Fibroblast of peridontal ligament (primary cell): ENCODE measurements around the gene HCAR2.
A peak's percentile ranks its signal among the peaks of the same experiment; 100 is the strongest.
"Not testable (repeated sequence)": the region's sequence is repeated elsewhere in the genome, so short reads cannot be mapped to it uniquely, and the experiment has no call there.

Experiments
- DNase-seq: peaks from one replicate; pipeline ENCODE4 v3.0.0-alpha.2; 2010; ENCODE audit errors: extremely low read depth

HCAR2 gene

DNA sequence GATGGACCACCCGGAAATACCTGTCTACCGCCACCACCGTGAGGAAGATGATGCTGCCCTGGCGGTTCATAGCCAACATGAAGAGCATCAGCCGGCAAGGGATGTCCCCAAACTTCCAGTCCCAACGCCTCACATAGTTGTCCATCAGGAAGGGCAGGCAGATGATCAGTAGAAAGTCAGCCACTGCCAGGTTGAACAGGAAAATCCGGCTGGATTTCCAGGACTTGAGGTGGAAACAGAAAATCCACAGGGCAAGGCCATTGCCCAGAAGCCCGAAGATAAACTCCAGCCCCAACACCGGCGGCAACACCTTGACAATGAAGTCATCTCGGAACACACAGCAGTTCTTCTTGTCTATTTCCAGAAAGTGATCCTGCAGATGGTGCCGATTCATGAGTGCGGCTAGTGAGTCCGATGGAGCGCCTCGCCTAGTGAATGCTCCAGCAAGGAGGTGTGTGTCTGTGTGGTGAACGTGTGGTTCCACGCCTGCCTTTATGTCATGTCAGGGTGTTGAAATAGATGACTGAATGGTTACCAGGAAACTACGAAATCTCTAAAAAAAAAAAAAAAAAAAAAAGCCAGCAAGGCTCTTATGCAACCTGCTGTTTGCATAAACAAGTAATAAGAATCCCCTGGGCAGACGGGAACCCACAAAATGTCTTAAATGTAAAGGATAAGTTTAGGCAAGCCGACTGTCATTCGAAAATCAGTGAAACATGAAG lies at the start of gene HCAR2:
Gene HCAR2, minus strand, starts transcription at position 468 of the 722 bp plus-strand sequence. Its CDS starts 74 bp downstream, at position 394.
- peak; percentile 15 for DNase-seq

DNA sequence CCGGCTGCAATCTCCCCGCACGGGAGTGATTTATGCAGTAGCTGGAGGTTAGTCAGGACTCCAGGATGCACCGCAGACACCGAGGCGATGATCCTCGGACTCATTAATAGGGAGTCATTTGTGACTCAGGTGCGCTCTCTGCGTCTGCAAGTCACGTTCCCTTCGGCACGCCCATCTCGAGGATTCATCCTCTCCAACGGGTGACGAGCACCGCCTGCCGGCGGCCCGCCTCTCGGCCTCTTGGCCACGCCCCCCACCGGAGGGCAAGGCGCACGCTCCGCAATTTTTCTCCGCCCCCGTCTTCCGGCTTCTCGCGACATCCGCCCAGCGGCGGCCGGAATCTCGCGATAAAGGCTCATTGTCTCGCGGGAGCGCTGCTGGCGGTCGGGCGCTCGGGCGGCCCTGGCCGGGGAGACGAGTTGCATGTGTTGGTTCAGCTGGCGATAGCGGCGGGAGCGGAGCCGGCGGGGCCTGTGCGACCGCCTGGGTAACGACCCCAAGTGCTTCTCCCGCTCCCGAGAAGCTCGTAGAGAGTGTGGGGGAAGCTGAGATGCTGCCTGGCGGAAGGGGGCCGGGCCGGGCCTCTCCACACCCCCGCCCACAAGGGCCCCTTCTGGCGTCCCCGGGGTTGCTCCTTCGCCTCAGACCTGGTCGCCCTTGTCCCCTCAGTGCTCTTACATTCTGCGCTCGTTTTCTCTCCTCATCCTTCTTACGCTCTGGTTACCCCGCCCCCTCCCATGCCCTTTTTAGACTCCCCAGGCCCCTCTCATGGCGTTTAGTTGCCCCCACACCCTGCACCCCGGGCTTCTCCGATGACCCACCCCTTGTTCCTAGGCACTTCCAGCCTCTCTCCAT lies 49.5 kb upstream of the HCAR2 start, which contains the start of gene DENR:
Gene DENR, plus strand, starts transcription at position 361 of the 855 bp plus-strand sequence. CDS start 878 bp downstream, outside the sequence.
- peak; percentile 92 for DNase-seq

DNA sequence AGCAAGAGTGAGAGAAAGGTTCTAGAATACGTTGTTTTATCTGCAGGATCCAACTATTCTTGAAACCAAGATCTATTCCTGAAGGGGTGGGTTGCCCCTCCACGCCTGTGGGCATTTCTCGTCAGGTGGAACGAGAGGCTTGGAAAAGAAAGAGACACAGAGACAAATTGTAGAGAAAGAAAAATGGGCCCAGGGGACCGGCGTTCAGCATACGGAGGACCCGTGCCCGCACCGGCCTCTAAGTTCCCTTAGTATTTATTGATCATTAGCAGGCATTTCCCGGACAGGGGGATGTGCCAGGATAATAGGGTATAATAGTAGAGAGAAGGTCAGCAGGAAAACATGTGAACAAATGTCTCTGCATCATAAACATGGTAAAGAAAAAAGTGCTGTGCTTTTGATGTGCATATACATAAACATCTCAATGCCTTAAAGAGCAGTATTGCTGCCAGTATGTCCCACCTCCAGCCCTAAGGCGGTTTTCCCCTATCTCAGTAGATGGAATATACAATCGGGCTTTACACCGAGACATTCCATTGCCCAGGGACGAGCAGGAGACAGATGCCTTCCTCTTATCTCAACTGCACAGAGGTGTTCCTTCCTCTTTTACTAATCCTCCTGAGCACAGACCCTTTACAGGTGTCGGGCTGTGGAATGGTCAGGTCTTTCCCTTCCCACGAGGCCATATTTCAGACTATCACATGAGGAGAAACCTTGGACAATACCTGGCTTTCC lies 47.8 kb upstream of the HCAR2 start:
- DNase-seq, result not testable (repeated sequence)

DNA sequence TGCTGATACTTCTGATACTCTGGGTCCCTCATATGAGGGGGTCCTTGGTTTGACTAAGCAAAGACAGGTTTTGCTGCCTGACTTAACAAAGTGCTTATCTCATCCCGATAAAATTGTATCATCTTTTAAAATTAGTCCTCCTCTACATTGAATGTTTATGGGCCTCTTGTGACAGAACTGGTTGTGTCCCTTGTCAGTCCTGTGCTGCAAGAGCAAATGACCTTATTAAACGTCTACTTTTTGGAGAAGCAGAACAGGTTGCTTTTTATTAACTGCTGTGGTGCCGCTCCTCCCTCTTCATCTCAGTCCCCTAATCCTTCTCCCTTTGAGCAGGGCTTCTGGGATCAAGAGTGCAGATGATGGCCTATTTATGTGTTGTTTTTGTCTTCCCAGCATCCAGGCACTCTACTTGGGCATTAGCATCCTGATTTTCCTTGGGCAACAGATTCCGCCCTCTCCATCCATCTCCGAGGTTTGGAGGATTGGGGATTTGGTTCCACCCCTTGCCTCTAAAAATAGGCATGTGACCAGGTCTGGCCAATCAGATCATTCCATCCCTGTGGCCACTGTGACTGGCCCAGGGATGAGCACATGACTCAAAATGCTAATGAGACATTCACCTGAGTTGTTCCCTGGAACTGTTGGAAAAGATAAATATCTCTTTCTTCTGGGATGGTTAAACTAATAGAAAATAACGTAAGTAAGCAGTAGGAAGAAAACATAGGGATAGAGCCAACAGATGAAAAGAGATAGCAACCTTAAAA lies 46.6 kb upstream of the HCAR2 start:
- DNase-seq, result no peak

DNA sequence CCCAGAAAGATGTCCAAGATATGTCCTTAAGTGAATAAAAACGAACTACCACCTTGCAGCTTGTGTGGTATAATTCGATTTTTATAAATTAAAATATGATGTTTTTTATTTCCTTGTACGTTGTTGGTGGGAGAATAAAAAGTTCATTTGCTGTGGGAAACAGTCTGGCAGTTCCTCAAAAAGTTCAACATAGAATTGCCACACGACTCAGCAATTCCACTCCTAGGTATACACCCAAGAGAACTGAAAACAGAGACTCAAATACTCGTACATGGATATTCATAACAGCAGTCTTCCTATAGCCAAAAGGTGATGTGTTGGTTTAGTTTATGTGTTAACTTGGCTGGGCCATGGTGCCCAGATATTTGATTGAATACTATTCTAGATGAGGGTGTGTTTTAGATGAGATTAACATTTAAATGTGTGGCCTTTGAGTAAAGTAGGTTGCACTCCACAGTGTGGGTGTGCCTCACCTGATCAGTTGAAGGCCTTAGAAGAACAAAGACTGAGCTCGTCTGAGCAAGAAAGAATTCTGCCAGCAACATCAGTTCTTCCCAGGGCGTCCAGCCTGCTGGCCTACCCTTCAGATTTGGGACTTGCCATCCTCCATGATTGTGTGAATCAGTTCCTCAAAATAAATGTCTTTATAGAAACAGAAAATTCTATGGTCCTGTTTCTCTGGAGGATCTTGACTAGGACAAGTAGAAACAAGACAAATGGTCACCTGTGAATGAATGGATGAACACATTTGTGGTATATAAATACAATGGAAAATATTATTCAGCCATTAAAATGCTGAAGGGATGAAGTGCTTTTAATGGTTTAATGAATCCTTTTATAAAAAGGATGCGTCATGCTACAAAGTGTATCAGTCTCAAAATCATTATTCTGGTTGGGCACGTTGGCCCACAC lies 44.3 kb upstream of the HCAR2 start:
- DNase-seq, result no peak

DNA sequence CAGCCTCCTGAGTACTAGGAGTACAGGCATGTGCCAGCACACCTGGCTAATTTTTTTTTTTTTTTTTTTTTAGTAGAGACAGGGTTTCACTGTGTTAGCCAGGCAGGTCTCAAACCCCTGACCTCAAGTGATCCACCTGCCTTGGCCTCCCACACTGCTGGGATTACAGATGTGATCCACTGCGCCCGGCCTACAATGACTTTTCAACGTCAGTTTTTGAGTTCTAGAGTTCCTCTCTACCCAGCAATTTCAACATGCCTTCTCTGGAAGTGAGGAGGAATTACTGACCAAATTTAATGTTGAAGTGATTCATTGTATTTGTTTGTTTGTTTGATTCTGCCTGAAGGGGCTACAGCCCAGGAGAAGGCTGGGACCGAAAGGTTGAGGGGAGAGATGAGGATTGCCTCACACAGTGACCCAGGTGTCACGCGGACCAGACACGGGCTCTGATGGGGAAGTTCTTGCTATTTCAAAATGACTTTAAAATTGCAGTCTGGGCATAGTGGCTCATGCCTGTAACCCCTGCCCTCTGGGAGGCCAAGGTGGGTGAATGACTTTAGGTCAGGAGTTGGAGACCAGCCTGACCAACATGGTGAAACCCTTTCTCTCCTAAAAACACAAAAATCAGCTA lies 40.9 kb upstream of the HCAR2 start:
- no peak for DNase-seq

DNA sequence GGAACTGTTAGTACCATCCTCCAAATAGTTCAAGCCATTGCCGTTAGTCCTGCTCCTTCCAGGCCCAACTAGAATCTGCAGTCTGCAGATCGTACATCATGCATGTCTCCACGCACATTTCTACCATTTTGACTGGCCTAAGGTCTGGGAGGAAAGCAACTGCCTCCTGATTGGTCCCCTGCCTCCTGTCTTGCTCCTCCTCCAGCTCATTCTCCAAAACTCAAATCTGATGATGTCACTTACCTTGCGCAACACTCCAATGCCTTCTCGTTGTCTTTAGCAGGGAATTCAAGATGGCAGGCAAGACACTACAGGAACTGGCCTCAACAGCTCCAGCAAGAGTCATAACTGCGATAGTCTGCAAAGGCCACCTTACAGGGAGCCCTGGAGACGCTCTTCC lies 37.2 kb upstream of the HCAR2 start:
- DNase-seq, result no peak

DNA sequence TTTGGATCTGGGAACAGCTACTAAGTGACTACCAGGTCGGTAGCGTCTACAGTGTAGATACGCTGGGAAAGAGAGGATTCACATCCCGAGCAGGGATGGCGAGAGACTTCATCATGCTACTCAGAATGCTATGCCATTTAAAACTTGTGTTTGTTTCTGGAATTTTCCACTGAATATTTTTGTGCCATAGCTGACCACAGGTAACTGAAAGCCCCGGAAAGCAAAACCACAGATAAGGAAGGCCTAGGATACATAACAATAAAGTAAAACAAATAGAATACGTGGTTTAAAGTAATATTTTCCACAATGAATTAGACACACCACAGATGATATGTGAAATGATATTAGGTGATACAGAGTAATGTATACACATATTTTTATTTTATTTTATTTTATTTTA lies 35.4 kb upstream of the HCAR2 start:
- no peak for DNase-seq

DNA sequence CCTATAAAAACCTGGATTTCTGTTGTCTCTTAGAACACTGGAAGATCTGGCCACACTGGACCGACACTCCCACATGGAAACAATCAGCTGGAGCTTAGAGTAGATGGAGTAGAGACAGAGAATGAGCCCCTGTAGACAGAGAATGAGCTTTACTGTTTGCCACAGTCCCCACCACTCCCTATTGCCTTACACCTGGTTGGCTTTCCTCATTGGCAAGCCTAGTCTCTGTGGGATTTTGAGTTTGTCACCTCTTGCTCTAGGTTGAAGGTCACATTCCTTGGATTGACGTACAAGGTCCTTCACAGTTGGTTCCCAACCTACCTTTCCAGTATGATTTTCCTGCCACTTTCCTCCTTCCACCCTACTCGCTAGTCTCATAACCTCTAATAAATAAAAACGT lies 29.5 kb upstream of the HCAR2 start:
- DNase-seq, result no peak

DNA sequence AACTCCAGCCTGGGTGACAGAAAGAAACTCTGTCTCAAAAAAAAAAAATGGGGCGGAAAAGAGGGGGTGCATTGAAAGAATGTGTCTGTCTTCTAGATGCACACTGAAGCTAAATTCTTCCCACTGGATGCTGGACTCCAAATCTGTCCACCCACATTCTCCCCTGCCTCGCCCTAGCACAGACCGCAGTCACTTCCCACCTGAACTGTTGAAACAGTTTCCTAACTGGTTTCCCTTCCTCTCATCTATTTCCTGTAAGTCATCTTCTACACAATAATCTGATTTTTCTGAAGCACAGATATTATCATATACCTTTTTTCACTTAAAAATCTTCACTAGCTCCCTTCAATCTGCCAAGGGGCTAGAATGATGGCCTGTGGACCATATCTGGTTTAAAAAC lies 29.0 kb upstream of the HCAR2 start:
- DNase-seq, result no peak

DNA sequence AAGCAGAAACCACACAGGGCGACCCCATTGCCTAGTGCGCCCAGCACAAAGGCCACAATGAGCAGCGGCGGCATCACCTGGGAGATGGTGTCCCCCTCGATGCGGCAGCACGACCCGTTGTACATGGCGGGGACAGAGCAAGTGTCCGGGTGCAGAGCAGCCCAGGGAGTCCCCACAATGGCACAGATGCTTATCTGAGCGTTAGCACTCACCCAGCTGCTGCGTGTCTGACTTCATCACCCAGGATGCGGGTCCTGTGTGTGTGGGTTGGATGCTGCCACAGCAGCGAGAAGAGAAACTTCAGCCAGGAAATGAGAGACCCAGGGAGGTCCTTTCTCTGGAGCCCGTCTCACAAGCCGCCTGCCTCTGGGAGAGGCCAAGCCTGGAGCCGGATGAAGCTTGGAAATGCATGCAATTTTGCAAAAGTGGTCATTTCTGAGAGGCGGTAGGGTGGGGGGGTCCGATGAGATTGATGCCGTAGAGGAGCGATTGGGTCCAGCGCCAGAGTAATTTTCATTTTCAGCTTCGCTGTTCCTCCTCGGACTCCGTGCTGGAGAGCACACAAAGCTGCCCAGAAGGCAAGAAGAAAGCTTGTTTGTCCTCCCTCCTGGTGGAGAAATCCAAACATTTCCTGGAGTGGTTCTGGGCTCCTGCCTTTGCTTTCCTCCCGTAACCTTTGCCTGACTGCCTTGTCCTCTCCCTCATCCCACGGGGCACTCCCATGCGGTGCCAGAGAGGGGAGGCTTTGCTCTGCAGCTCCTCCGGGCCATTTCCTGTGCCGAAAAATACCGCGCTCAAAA lies 27.3 kb upstream of the HCAR2 start, which contains the start of gene HCAR1:
Gene HCAR1, minus strand, starts transcription at position 630 of the 800 bp plus-strand sequence. Its CDS starts 505 bp downstream, at position 125.
- peak; percentile 60 for DNase-seq

DNA sequence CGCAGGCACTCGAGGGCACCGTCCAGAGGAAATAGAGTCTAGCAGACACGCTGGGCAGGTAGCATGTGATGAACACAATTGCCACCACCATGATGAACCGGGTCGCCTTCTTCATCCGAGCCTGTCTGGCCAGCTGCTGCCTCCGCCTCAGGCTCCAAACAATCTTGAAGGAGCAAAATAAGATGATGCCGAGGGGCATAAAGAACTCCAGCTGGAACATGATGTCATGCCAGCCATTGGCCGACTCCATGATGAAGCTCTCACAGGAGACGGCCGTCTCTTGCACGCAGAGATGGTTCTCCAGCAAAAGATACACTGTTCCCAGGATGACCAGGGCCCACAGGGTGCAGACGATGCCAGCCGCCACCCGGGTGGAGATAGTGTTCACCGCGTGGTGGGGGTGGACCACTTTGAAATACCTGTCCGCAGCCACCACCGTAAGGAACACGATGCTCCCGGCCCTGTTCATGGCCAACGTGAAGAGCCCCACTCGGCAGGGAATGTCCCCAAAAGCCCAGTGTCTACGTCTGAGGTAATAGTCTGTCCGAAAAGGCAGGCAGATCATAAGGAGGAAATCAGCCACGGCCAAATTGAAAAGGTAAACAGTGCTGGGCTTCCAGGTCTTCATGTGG lies 26.5 kb upstream of the HCAR2 start:
- no peak for DNase-seq

DNA sequence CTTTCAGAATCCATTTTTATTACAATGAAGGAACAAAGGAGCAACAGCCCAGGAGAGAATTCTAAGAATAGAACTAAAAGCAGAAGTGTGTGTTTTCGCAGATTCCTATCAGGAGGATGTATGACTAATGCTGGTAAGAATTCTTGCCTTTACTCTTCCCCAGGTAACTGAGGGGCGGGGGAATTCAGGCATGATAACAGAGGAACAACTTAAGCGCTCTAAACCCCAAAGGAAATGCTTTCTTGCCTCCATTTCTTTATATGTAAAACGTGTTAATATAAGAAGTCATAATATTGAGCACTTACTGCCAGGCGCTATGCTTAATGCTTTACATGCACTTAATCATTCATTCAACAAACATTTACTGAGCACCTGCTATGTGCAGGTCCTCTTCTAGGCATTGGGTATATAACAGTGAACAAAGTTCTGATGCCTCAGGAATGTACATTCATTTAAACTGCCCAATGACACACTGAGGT lies 23.0 kb upstream of the HCAR2 start:
- DNase-seq, result no peak

DNA sequence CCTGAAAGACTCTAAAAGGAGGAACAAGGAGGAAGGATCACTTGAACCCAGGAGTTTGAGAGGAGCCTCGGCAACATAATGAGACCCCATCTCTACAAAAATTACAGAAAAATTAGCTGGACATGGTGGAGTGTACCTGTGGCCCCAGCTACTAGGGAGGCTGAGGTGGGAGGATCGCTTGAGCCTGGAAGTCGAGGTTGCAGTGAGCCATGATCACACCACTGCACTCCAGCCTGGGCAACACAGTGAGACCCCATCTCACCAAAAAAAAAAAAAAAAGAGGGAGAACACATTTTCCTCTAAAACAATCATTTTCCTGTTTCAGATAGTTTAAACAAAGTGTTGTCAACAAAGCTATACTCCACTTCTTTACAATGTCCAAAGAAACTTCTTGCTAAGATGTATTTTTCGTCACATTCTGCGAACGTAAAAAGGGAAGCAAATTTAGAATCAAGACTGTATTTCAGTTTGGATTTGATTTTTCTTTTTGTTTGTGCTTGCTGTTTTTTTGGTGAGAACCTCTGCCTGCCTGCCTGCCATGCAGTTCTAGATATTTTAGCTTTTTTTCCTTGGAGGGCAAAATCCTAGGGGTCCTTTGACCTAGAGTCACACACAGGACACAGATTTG lies 22.4 kb upstream of the HCAR2 start:
- no peak for DNase-seq

DNA sequence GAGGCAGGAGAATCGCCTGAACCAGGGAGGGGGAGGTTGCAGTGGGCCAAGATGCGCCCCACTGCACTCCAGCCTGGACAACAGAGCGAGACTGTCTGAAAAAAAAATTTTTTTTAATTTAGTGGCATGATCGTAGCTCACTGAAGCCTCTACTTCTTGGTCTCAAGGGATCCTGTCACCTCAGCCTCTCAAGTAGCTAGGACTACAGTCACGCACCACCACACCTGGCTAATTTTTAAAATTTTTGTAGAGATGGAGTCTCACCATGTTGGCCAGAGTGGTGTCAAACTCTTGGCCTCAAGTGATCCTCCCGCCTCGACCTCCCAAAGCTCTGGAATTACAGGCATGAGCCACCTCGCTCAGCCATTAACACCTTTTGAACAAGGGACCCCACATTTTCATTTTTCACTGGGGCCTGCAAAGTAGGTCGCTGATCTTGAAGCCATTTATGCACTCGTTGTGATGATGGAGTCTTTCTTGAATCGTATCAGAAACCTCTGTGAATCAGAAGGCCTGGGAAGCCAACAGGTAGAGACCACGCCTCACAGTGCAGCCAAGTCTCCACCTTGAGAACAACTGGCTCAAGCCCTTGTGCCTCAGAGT lies 21.6 kb upstream of the HCAR2 start:
- DNase-seq, result no peak

DNA sequence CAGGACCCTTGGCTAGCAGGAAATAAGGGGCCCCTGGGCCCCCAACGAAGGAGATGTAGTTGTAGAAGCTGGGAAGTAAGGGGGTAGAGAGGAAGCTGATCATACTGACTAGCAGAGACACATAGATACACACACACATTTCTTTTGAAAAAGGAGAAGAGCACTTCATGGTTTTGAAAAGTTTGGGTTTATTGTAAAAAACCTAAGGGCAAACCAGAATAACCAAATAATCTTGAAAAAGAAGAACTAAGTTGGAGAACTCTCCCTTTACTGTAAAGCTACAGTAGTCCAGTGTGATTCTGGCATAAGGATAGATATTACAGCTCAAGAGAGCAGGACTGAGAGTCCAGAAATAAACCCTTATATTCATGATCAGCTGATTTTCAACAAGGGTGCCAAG lies 19.2 kb upstream of the HCAR2 start:
- DNase-seq, result no peak

DNA sequence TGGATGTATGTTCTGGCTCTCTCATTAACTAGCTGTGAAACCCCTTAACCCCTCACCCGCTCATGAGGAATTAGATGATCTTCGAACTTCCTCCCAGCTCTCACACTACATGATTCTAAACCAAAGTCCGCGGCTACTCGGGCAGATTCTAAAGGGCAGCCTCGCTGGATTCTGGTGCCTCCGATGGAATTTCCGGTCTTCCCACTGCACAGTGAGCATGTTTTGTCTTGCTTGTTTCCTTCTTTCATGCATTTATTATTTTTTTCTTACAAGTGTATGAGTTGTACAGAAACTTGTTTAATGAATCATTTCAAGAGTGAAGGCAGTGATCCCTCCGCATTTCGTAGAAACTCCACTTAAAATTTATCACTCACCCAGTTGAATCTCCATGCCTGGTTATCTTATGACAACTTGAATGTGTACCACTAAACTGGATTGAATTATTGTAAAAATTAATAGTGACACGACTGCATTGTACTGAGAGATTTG lies 17.9 kb upstream of the HCAR2 start:
- no peak for DNase-seq
